HG03066 (cell line): ENCODE results near the gene EFL1.
"Not testable (repeated sequence)": the region's sequence is repeated elsewhere in the genome, so short reads cannot be mapped to it uniquely, and the experiment has no call there.

Experiments used
- ATAC-seq: cut with Tn5 transposase; IDR thresholded peaks from one replicate; pipeline ENCODE4 v1.9.1; 2021; ENCODE audit warnings: low read depth; ENCODE audit not compliant: unreplicated experiment

The EFL1 gene

GRCh38 chr15:82204575-82204974 is 58.0 kb downstream of the EFL1 start:
- not testable (repeated sequence) for ATAC-seq

- peak; percentile 86 for ATAC-seq
Measured at GRCh38 chr15:82197733-82198594, 64.6 kb downstream of the EFL1 start.

- ATAC-seq: no peak
Measured at GRCh38 chr15:82196353-82196752, 66.2 kb downstream of the EFL1 start.

GRCh38 chr15:82195818-82196217 is 66.7 kb downstream of the EFL1 start:
- ATAC-seq: not testable (repeated sequence)

GRCh38 chr15:82194488-82194887 is 68.0 kb downstream of the EFL1 start:
- ATAC-seq: not testable (repeated sequence)

- not testable (repeated sequence) for ATAC-seq
Measured at GRCh38 chr15:82193435-82193834, 69.1 kb downstream of the EFL1 start.

- ATAC-seq: not testable (repeated sequence)
Measured at GRCh38 chr15:82192394-82192793, 70.1 kb downstream of the EFL1 start.

- peak; percentile 78 for ATAC-seq
Measured at GRCh38 chr15:82186719-82187406, 75.7 kb downstream of the EFL1 start.

- no peak for ATAC-seq
Measured at GRCh38 chr15:82186161-82186560, 76.4 kb downstream of the EFL1 start.

GRCh38 chr15:82184776-82185175 is 77.8 kb downstream of the EFL1 start:
- no peak for ATAC-seq

- ATAC-seq: no peak
Measured at GRCh38 chr15:82184355-82184754, 78.2 kb downstream of the EFL1 start.

GRCh38 chr15:82183121-82184031 is 79.2 kb downstream of the EFL1 start:
- no peak for ATAC-seq

- ATAC-seq: no peak
Measured at GRCh38 chr15:82181371-82181770, 81.2 kb downstream of the EFL1 start.

GRCh38 chr15:82178061-82178460 is 84.5 kb downstream of the EFL1 start:
- no peak for ATAC-seq

GRCh38 chr15:82177291-82178010 is 85.1 kb downstream of the EFL1 start:
- ATAC-seq: no peak

GRCh38 chr15:82176542-82176941 is 86.0 kb downstream of the EFL1 start:
- ATAC-seq: no peak

GRCh38 chr15:82174471-82175235 is 87.9 kb downstream of the EFL1 start:
- ATAC-seq: no peak

GRCh38 chr15:82173108-82173507 is 89.4 kb downstream of the EFL1 start:
- no peak for ATAC-seq

GRCh38 chr15:82172506-82172905 is 90.0 kb downstream of the EFL1 start:
- no peak for ATAC-seq
